SK-MEL-5 (cell line): Measurements from ENCODE around the gene TFF1. TPM values are rescaled to one million over a fixed set of nuclear protein-coding genes. Genes with fewer than 3 reads are reported as not detected.

Experiments used
- DNase-seq: peaks from one replicate; pipeline ENCODE4 v3.0.0-alpha.2; 2016; ENCODE audit warnings: low read depth, low spot score
- in situ Hi-C: cut with HindIII; loops from 2 replicates; pipeline ENCODE4 v1.10.0; 2016; ENCODE audit warnings: low sequenced_read_pairs, high pct_unique_total_duplicates, low pct_unique_long_range_greater_than_20kb
- total RNA-seq: library from RNA; depleted of rRNA; stranded (reverse); fragments of >200 nt; shearing (Covaris generic); gene quantifications from 2 replicates; pipeline ENCODE4 v1.2.3, GENCODE V29; 2014

The TFF1 gene
- total RNA-seq, 1 experiment from 2014 or later = not detected

DNA sequence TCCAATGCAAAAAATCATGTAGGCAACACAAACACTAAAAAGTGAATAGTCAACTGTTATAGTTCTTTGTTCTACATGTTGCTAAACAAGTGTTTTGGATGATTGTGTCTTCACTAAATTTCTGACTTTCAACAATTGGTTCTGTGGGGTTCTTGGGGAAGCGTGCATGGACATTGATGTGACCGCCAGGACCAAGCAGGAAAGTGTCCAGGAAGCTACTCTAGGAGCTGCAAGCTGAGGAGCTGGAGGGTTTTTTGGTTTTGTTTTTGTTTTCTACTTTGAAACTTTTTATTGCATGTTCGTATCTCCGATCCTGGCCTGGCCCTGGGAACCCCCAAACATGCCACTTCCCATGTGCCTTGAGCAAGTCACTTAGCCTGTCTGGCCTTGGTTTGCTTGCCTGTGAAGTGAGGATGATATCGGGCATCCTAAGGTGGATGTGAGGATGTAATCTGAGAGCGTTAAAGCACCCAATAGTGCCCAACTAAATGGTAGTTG is 21.6 kb upstream of the TFF1 start:
- DNase-seq = no peak
- in situ Hi-C loops = no loop called here

DNA sequence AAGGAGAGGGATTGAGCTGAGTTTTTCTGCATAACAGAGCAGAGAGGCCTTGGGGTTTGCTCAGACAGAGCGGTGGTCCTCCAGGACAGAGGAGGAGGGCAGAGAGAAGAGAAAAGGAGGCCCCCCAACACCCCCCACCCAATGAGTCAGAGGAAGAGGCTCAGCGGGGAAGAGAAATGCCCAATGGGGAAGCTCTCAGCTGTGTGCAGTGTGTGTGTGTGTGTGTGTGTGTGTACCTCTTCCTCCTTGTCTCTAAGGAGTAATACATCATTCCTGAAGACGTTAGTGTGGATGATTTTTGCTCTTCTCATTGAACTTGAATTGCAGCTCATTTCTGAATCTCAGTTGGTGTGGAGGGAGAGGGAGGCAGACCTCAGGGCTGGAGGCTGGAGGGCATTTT is 20.8 kb upstream of the TFF1 start:
- in situ Hi-C loops = no loop called here
- DNase-seq = no peak

DNA sequence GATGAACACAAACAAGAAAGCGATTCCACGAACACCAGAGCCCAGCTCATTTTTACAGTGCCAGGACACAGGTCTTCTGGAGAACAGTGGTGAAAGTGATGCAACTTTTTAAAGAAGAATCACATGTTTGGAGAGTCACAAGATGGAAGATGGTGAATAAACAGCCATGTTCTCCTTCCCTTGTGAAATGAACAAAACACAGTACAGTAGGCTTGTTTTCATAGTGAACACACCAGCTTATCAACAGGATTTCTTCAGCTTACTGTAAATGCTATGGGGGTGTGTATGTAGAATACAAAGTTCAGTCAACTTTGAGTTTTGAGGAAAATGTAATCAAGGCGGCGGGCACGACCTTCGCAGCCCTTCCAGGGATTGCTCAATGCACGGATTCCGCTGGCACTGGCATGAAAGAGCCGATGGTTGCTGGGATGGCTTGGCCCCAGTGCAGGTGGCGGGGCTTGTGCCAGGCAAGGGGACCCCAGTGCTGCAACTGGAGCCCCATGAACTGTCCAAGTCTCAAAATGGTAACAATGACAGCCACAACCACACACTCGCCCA is 19.8 kb upstream of the TFF1 start:
- no peak for DNase-seq
- in situ Hi-C loops = no loop called here

DNA sequence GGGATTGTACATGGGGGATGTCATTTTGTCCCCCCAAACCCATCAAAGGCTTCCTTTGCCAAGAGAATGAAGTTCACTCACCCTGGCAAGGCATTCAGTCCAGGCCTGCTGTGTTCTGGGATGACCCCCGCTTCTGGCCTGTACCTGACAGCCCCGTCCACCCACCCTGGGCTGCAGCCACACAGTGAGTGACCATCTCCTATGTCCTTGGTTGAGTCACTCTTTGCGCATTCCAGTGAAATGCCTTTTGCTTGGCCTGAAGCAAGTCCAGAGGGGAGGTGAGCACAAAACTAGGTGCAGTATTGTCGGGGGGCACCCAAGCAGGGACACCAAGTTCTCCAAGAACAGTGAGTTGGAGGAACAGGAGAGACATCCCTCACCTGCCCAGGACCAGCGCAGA is 19.3 kb upstream of the TFF1 start:
- DNase-seq = no peak
- in situ Hi-C loops = no loop called here

DNA sequence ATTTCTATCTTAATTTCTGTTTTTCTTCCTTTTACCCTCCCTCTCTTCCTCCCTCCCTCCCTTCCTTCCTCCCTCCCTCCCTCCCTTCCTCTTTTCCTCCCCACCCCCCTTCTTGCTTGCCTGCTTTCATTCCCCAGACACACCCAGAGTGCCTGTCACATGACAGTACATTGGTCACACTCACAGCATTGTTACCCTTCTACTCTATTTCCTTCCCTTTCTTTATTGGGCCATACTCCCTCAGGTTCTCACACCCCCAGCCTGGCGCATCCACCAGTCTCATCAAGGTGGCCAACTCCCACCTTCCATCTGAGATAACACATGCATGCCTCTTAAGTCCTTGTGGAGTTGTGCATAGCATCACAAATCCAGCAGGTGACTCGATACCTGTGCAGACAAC is 18.7 kb upstream of the TFF1 start:
- in situ Hi-C loops = no loop called here
- DNase-seq = no peak

DNA sequence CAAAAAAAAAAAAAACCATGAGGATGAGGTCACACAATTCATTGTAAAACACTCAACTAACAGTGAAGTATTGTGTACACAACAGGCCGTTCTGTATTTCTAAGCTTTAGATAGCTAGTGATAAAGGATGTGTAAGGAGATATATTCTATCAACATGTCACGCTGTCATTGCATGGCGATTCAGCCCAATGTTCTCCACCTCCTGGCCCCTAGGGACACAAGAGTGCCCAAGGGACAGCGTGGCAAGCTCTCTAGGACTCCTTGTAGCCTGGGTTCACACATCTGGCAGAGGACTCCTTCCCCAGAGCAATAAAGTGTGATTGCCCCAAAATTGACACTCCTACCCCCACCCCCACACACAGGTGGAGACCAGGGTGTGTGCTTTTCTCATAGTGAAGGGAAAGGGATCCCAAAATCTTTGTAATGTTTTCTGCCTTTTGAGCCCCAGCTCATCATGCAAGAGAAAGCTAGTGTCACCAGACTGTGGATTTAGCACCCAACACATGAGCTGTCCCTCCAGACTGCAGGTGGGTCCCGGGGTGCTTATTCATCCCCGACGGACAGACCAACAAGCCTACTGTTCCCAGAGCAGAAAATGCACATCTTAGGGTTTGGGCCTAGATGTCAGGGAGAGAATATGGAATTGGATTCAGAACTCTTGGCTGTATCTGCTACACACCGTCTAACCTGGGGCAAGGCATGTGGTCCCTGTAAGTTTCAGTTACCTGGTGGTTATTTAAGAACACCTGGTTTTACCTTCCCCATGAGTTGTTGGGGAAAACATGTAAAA is 18.0 kb upstream of the TFF1 start:
- DNase-seq = no peak
- in situ Hi-C loops = no loop called here

DNA sequence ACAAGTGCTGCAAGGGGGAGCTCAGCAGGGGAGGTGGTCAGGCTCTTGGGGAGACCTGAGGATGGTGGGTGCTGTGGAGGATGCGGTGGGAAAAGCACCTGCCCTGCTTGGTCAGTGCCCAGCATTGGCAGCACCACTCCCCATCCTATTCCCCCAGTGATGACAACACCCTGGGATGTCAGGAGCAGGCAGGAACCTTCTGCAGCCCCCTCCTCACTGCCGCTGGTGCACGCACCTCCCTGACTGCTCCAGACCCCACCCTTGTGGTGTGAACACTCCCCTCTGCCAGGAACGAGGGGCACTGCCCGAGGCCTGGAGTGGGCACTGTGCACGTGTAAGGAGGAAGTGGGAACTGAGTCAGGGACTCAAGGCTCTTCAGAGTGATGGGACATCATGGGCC is 17.0 kb upstream of the TFF1 start:
- DNase-seq = no peak
- in situ Hi-C loops = no loop called here

DNA sequence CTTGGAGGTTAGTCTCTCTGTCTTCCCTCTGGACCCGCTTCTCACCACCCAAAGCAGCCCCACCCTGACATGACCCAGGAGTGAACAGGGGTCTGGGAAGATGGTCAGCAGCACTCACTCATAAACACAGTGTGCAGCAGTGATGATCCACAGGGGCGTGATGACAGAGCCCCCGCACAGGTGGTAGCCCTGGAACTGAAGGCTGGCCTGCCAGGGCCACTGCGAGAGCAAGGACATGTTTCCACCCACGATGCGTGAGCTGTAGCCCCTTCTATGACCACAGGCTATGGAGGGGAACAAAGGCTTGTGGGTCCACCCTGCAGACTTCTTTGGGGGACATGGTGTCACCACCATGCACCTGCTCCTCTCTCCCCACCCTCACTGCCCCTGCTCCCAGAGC is 16.6 kb upstream of the TFF1 start:
- in situ Hi-C loops = no loop called here
- no peak for DNase-seq

DNA sequence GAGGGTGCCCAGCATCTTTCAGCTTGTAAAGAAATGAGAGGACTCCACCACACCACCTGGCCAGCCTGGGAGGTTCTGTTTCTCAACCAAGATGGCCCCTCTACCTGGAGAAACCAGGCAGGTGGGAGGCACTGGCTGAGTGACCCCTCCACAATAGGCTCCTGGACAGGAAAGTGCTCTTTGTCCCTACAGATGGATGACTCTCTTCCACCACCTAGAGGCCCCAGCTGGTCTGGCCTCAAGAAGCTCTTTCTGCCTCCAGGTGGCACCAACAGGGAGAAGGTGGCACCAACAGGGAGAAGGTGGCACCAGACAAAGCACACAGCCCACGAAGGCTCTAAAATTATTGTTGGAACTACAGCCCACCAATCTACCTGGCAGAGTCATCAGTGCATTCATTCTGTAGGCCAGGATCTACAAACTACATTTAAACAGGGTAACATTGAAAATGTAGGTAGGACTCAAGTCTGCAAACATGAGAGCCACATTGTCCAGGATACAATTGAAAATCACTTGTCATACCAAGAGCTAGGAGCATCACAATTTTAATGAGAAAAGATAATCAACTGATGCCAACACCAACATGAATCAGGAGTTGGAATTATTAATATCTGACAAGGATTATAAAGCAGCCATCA is 15.1 kb upstream of the TFF1 start:
- in situ Hi-C loops = no loop called here

DNA sequence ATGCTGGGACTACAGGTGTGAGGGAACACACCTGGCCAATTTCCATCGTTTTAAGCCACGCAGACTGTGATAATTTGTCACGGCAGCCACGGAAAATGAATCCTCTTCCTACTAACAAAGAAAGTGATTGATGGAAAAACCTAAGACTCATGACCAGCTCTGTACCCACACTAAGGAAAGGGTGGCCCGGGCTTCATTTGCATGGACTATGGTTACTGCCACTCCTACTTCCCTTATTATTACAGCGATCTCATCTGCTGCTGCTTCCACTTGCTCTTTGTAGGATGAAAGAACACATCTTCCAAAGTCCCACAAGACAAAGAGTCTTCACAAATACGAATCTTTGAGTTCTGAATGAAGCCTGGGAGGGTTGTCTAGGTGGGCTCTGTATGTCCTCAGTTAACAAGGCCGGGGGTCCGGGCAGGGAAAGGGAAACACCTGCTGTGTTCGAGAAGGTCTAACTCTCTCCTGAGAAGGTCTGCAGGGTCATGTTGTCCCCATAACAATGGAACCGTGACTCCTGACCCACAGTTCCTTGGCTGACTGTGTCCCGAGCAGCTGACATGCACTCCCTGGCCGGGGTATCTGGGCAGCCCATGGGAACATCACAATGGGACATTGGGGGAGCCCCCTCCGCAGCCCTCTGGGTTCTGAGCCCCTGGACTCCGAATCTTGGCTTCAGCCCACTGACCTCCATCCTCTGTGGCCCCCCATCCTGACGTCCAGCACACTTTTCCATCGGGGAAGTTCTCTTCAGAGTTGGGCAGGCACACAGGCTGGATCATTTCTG is 13.3 kb upstream of the TFF1 start:
- in situ Hi-C loops = no loop called here
- DNase-seq = no peak

More for the DNA sequence above, 15.1 kb upstream of the TFF1 start:
- peak; percentile 59 for DNase-seq

DNA sequence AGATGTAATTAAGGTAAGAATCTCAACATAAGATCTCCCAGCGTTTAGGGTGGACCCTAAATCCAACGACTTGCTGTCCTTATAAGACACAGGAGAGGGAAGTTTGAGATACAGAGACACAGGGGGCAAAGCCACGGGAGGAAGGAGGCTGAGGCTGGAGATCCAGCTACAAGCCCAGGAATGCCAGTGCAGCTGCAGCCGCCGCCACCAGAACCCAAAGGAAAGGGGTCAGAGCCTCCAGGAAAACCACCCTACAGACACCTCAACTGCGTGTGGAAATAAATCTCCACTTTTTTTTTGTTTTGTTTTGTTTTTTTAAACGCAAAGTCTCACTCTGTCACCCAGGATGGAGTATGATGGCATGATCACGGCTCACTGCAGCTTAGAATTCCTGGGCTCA is 12.1 kb upstream of the TFF1 start:
- in situ Hi-C loops = no loop called here

DNA sequence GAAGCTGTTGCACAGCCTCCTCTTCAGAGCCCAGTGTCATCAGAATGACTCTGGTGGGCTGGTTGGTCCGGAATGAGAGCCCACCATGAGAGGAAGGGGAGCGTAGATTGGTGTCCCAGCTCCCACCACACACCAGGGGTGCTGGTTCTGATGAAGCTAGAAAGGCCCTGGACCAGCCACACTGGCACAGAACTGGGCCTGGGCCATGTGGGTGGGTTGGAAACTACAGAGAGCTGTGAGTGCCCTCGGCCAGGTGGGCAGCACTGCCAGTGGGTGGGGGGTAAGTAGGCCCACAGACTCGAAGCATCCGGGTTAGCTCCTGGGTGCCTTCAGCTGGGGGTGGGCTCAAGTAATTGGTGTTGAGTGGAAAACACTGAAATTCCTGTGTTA is 11.6 kb upstream of the TFF1 start:
- in situ Hi-C loops = no loop called here
- DNase-seq = no peak

More for the DNA sequence above, 12.1 kb upstream of the TFF1 start:
- no peak for DNase-seq

DNA sequence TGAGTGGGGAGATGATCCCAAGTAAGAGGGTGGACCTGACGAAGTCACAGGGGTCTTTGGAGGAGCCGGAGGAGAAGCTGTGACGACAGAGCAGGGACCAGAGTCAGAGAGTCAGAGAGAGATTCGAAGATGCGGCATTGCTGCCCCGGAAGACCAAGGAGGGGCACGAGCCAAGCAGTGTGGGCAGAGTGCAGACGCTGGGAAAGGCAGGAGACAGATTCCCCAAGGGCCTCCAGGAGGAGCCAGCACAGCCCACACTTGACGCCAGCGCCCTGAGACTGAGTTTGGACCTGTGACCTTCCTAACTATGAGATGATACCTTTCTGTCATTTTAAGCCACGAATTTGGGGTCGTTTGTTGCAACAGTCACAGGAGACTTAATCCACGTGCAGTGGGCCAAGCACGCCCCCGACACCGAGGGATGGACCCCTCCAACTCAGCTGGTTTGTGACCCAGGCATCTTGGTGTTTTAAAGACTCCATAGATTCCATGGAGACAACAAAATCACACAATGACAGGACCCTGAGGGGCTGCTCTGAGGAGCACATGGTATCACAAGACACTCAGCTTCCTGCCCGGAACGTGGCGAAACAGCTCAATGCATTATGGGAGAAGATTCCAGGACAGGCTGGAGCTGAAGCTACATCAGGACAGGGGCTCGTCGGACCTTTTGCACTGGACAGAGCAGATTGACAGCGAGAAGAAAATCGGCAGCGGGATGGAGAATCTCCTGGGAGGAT is 11.0 kb upstream of the TFF1 start:
- peak; percentile 20 for DNase-seq
- in situ Hi-C loops = no loop called here

DNA sequence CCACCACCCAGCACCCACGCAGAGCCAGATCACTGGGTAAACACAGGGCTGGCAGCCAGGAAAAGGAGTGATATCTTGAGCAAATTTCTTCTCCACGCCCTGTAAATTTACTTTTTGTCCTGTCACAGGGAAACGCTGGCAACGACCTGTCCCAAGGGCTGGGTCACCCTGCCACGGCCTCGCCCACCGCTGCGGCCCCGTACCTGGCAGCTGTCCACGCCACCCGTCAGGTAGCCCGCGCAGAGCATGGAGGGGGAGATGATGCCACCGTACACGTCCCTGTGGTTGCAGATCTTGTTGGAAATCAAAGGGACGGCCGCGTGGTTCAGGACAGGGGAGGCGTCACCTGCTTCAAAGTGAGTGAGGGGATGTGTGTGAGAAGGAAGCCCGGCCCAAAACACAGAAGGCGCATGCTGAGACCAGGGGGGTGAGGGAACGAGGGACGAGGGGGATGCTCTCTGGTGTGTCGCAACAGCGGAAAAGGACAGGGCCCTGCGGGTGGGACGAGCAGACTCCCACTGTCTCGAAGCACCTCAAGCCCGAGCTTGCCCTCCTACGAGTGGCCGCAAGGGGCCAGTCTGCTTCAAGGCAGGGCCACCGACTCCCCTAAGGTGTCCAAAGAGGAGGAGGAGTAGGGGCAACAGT is 10.1 kb upstream of the TFF1 start:
- DNase-seq = no peak
- in situ Hi-C loops = no loop called here

DNA sequence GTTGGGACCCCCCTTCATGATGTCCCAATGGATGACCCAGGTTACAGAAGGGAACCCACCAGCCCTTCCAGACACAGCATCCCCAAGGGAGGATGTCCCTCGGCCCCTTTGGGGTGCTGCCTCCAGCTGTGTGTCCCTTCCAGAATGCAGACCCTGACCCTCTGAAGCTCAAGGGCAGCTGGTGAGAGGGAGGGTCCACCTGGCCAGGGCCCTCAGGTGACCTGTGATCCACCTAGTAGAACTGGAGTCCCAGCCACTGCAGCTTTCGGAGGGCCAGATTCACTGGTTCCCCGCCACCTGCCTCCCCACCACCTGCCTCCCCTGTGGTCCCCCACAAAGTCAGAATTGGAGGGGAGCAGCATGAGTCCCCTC is 9.6 kb upstream of the TFF1 start:
- in situ Hi-C loops = no loop called here
- DNase-seq = no peak

DNA sequence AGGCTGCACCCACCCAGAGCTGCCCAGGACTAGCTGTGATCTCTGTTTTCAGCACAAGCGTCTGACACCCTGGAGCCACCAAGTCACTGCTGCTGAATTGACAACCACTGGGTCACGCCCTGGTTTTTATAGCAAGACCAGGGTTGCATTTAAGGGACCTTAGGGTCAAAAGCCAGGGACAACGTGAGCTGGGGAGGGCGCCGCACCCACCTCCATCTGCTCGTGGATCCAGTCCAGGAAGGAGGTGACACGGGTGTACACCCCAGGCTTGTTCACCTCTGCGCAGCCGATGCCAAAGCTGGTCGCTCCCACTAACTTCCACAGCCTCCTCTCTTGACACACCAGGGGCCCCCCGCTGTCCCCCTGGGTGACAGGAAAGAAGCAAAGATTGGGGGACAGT is 9.2 kb upstream of the TFF1 start:
- in situ Hi-C loops = no loop called here
- DNase-seq = no peak

DNA sequence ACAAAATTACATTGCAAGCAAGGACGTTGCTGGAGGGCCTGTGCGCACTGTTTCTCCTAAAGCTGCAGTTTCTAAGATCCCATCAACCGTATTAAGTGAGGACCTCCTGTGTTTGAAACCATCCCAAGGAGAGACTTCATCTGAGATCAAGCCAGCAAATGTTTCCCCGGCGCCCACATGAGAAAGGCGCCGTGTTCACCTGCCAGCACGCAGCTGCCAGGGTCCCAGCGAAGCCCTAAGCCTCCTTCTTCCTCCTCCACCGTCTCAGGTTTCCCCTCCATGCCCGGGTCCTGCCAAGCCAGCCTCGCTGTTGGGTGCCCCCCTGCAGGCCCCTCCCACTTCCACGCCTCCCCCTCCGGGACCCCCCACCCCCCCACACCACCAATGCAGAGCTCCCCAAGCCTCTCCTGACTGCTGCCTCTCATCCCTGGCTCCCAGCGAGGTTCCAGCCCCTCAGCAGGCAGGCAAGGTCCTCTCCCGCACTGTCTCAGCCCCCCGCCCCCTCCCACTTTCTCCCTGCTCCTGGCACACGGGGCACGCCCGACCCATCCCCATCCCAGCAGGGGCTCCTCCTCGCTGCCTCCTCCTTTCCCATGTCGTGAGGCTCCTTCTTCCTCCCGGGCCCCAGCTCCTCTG is 8.6 kb upstream of the TFF1 start:
- no peak for DNase-seq
- in situ Hi-C loops = no loop called here
